A549 (cell line): ENCODE measurements around the gene DDO. TPM values are rescaled to one million over a fixed set of nuclear protein-coding genes. Genes with fewer than 3 reads are reported as not detected.

Experiments used
- ATAC-seq, 2 experiments: fragments of 200-7000 bp in 1 of 2; fragments of >200 bp in 1 of 2; cut with Nextera tagmentation in 1 of 2; cut with Tn5 transposase in 1 of 2; 3 replicates each; pipeline versions ENCODE4 v1.8.0 to v1.9.1; 2018 to 2020; ENCODE audit warnings: mild to moderate bottlenecking in 1 of 2, moderate library complexity in 1 of 2
- CTCF ChIA-PET: fragments of 300-600 bp; sonication (Branson Sonifier 250); formaldehyde crosslinking; extraction: SDS; loops from one replicate; lab custom pipeline; 2021; ENCODE audit warnings: antibody characterized with exemption, inconsistent platforms; lab: Yijun Ruan, JAX
- POLR2A ChIA-PET: fragments of 350-600 bp; formaldehyde crosslinking; extraction: SDS; loops from one replicate; lab custom pipeline; 2021; ENCODE audit warnings: antibody characterized with exemption, inconsistent platforms; lab: Yijun Ruan, JAX
- DNase-seq, 2 experiments: peaks; one replicate each; pipeline versions ENCODE4 v3.0.0 to v3.0.0-alpha.2; 2011 to 2016; ENCODE audit warnings: low read depth in 1 of 2, low spot score in 1 of 2
- FAIRE-seq: peaks from 2 replicates; lab custom pipeline; 2011; peaks lifted over from hg19 to GRCh38; lab: Jason Lieb, UNC
- H3K27ac ChIP-seq, 2 experiments: fragments of >200 bp; sonication (Bioruptor Twin); formaldehyde crosslinking; 3 replicates each; pipeline ENCODE4 v1.5.1; 2016 to 2017
- H3K4me1 ChIP-seq: fragments of >200 bp; sonication (Bioruptor Twin); formaldehyde crosslinking; 3 replicates; pipeline ENCODE4 v1.6.1; 2016
- H3K4me2 ChIP-seq: fragments of >200 bp; sonication (Bioruptor Twin); formaldehyde crosslinking; 3 replicates; pipeline ENCODE4 v1.6.1; 2016
- H3K4me3 ChIP-seq: fragments of >200 bp; sonication (Bioruptor Twin); formaldehyde crosslinking; 3 replicates; pipeline ENCODE4 v1.5.1; 2016
- H3K9me3 ChIP-seq: fragments of >200 bp; sonication (Bioruptor Twin); formaldehyde crosslinking; 3 replicates; pipeline ENCODE4 v1.6.1; 2016
- ATOH8 ChIP-seq: fragments of 250-450 bp; sonication (Bioruptor Pico); IDR thresholded peaks from 2 replicates; pipeline ENCODE4 v1.5.0; 2020; ENCODE audit warnings: low read depth, mild to moderate bottlenecking, moderate library complexity
- BCL3 ChIP-seq: fragments of >200 bp; sonication (Bioruptor Twin); formaldehyde crosslinking; IDR thresholded peaks from 3 replicates; pipeline ENCODE4 v1.6.1; 2016
- CBX8 ChIP-seq: fragments of 200-600 bp; sonication (generic); IDR thresholded peaks from 2 replicates; pipeline ENCODE4 v1.6.1; 2016
- CEBPB ChIP-seq, 2 experiments: fragments of >200 bp in 1 of 2; sonication (Bioruptor Twin) in 1 of 2; formaldehyde crosslinking in 1 of 2; IDR thresholded peaks; 2 replicates each; pipeline ENCODE4 v1.6.1; 2012 to 2016
- CHD4 ChIP-seq: fragments of 200-600 bp; sonication (generic); IDR thresholded peaks from 2 replicates; pipeline ENCODE4 v1.6.1; 2016; ENCODE audit warnings: antibody characterized with exemption, mild to moderate bottlenecking, borderline replicate concordance
- CTCF ChIP-seq: fragments of >200 bp; sonication (Bioruptor Twin); formaldehyde crosslinking; IDR thresholded peaks from 3 replicates; pipeline ENCODE4 v1.5.1; 2016
- EHF ChIP-seq: fragments of 250-450 bp; sonication (Bioruptor Pico); IDR thresholded peaks from 2 replicates; pipeline ENCODE4 v1.5.0; 2020; ENCODE audit warnings: mild to moderate bottlenecking
- EP300 ChIP-seq, 2 experiments: fragments of >200 bp; sonication (Bioruptor Twin); formaldehyde crosslinking; IDR thresholded peaks; 2 replicates in 1 of 2; 3 replicates in 1 of 2; pipeline ENCODE4 v1.6.1; 2016 to 2017
- ESRRA ChIP-seq: fragments of 150-350 bp; IDR thresholded peaks from 2 replicates; pipeline ENCODE4 v1.6.1; 2014; ENCODE audit warnings: mild to moderate bottlenecking, low read length, borderline replicate concordance
- GATA3 ChIP-seq: IDR thresholded peaks from 2 replicates; pipeline ENCODE4 v1.6.1; 2012; ENCODE audit warnings: borderline replicate concordance
- HDAC2 ChIP-seq: fragments of 200-600 bp; sonication (generic); IDR thresholded peaks from 2 replicates; pipeline ENCODE4 v1.6.1; 2016
- HES2 ChIP-seq: fragments of >200 bp; sonication (Bioruptor Twin); formaldehyde crosslinking; IDR thresholded peaks from 2 replicates; pipeline ENCODE4 v1.6.1; 2016
- HEYL ChIP-seq: fragments of 250-450 bp; sonication (Bioruptor Pico); IDR thresholded peaks from 2 replicates; pipeline ENCODE4 v1.8.0; 2021; ENCODE audit warnings: mild to moderate bottlenecking, moderate library complexity
- HOXA7 ChIP-seq: fragments of 250-450 bp; sonication (Bioruptor Pico); IDR thresholded peaks from 2 replicates; pipeline ENCODE4 v1.5.0; 2020; ENCODE audit warnings: mild to moderate bottlenecking, moderate library complexity
- HOXB13 ChIP-seq: fragments of 250-450 bp; sonication (Bioruptor Pico); IDR thresholded peaks from 2 replicates; pipeline ENCODE4 v1.5.0; 2020; ENCODE audit warnings: low read depth, mild to moderate bottlenecking, moderate library complexity
- JUN ChIP-seq, 2 experiments: fragments of >200 bp; sonication (Bioruptor Twin); formaldehyde crosslinking; IDR thresholded peaks; 2 replicates in 1 of 2; 3 replicates in 1 of 2; pipeline ENCODE4 v1.6.1; 2016 to 2017
- JUNB ChIP-seq: fragments of >200 bp; sonication (Bioruptor Twin); formaldehyde crosslinking; IDR thresholded peaks from 2 replicates; pipeline ENCODE4 v1.6.1; 2016
- KDM1A ChIP-seq: fragments of 200-600 bp; sonication (generic); IDR thresholded peaks from 2 replicates; pipeline ENCODE4 v1.6.1; 2016; ENCODE audit warnings: low read depth, mild to moderate bottlenecking
- KDM5A ChIP-seq: fragments of 200-600 bp; sonication (generic); IDR thresholded peaks from 2 replicates; pipeline ENCODE4 v1.6.1; 2016; ENCODE audit warnings: antibody characterized with exemption, mild to moderate bottlenecking
- NPAS2 ChIP-seq: fragments of 250-450 bp; sonication (Bioruptor Pico); IDR thresholded peaks from 2 replicates; pipeline ENCODE4 v1.8.0; 2022; ENCODE audit warnings: mild to moderate bottlenecking, moderate library complexity, borderline replicate concordance
- PHF8 ChIP-seq: fragments of 200-600 bp; sonication (generic); IDR thresholded peaks from 2 replicates; pipeline ENCODE4 v1.6.1; 2016; ENCODE audit warnings: low read depth, mild to moderate bottlenecking, antibody characterized with exemption, moderate library complexity, borderline replicate concordance
- POLR2A ChIP-seq: IDR thresholded peaks from 2 replicates; pipeline ENCODE4 v1.6.1; 2012; ENCODE audit warnings: mild to moderate bottlenecking, low read length
- RAD21 ChIP-seq, 2 experiments: fragments of >200 bp in 1 of 2; sonication (Bioruptor Twin) in 1 of 2; formaldehyde crosslinking in 1 of 2; IDR thresholded peaks in 1 of 2; conservative IDR thresholded peaks in 1 of 2; 2 replicates in 1 of 2; 3 replicates in 1 of 2; pipeline ENCODE4 v1.6.1; 2012 to 2018; ENCODE audit warnings: inconsistent platforms in 1 of 2
- RCOR1 ChIP-seq: fragments of 150-350 bp; IDR thresholded peaks from 2 replicates; pipeline ENCODE4 v1.6.1; 2014; ENCODE audit warnings: antibody characterized with exemption, low read length, low read depth
- REST ChIP-seq: fragments of 200-600 bp; sonication (generic); IDR thresholded peaks from 2 replicates; pipeline ENCODE4 v1.6.1; 2016; ENCODE audit warnings: antibody characterized with exemption, mild to moderate bottlenecking, moderate library complexity
- RFX5 ChIP-seq: fragments of 450-650 bp; IDR thresholded peaks from 2 replicates; pipeline ENCODE4 v1.7.1; 2014; ENCODE audit warnings: antibody characterized with exemption, mild to moderate bottlenecking, moderate library complexity
- ZC3H11A ChIP-seq: fragments of 450-650 bp; IDR thresholded peaks from 2 replicates; pipeline ENCODE4 v1.6.1; 2014; ENCODE audit warnings: antibody characterized with exemption, mild to moderate bottlenecking
- ZSCAN20 ChIP-seq: fragments of 250-450 bp; sonication (Bioruptor Pico); IDR thresholded peaks from 2 replicates; pipeline ENCODE4 v1.8.0; 2022; ENCODE audit warnings: mild to moderate bottlenecking, moderate library complexity
- WGBS: methylation state at CpG from one replicate; pipeline ENCODE4 v1.1.6; 2017; ENCODE audit errors: missing lambda C conversion rate; 5-methylcytosine and 5-hydroxymethylcytosine counted together
- polyA plus RNA-seq, 4 experiments: library from polyadenylated mRNA; depleted of rRNA in 3 of 4; stranded (reverse); fragments of >200 nt; fragmentation: RNase III in 1 of 4; extraction: RNeasy Plus Mini Kit Qiagen cat#74134 plus additional on column Dnase treatment in 1 of 4; gene quantifications; 2 replicates in 3 of 4; 3 replicates in 1 of 4; pipeline ENCODE4 v1.2.3, GENCODE V29; 2011 to 2017

Gene DDO
- polyA plus RNA-seq, 2 of the 4 experiments (the other 2 are of a cell fraction) = 0.04 to 0.05 TPM

GRCh38 chr6:110366256-110366655 is 49.1 kb downstream of the DDO start:
- H3K4me3 ChIP-seq = no peak overlapping the region
- WGBS = 30% methylated on average over 2 of the region's 2 CpGs
- TF ChIP-seq HDAC2 (no peak), HEYL (CRISPR knock-in tag) (no peak), JUN (IDR thresholded peaks at IDR 0.05) (no peak), POLR2A (no peak), GATA3 (no peak), CEBPB (IDR thresholded peaks at IDR 0.05) (no peak), HES2 (no peak), ZSCAN20 (CRISPR knock-in tag) (no peak), NPAS2 (no peak), BCL3 (no peak), ATOH8 (no peak), REST (no peak), KDM5A (no peak), CHD4 (no peak), KDM1A (no peak), ESRRA (no peak), HOXB13 (CRISPR knock-in tag) (no peak), EHF (CRISPR knock-in tag) (no peak)
- H3K27ac ChIP-seq = no peak overlapping the region
- ChIA-PET CTCF (interaction anchor here (0.5 to 1.5 kb wide), 3 partner anchors 12 to 819 kb away, joined by 3 to 5 read pairs (median 3); no protein-coding TSS in a partner anchor), POLR2A (no interaction called here)
- no peaks in the 10 kb centered on the region for H3K4me1 ChIP-seq
- no peaks in the 10 kb centered on the region for H3K9me3 ChIP-seq
- no peak overlapping the region for H3K4me2 ChIP-seq
- ATAC-seq = no peak
- FAIRE-seq = no peak
- DNase-seq = no peak

- FAIRE-seq (no peak), ATAC-seq (no peak), DNase-seq (no peak)
- no peaks in the 10 kb centered on the region for H3K4me1 ChIP-seq
- H3K4me2 ChIP-seq = no peak overlapping the region
- H3K4me3 ChIP-seq = no peak overlapping the region
- no peak overlapping the region for H3K27ac ChIP-seq
- POLR2A ChIA-PET = no interaction called here
- CTCF ChIA-PET = interaction anchor here (0.6 to 1.5 kb wide), 3 partner anchors 10 to 661 kb away, joined by 3 to 7 read pairs (median 5); no protein-coding TSS in a partner anchor
- H3K9me3 ChIP-seq = no peaks in the 10 kb centered on the region
- 44% methylated on average over 5 of the region's 5 CpGs for WGBS
- TF ChIP-seq RFX5 (no peak), CBX8 (no peak), ZC3H11A (no peak), CTCF (no peak), HOXA7 (CRISPR knock-in tag) (no peak), RAD21 (conservative IDR thresholded peaks at IDR 0.05 in 1 of 2, IDR thresholded peaks at IDR 0.05 in 1 of 2) (no peak), NPAS2 (no peak), ATOH8 (no peak), EP300 (IDR thresholded peaks at IDR 0.05) (no peak), PHF8 (no peak), JUNB (no peak), RCOR1 (no peak), ZSCAN20 (CRISPR knock-in tag) (no peak), BCL3 (no peak)
Measured at GRCh38 chr6:110364364-110365105, 50.8 kb downstream of the DDO start.
